Transverse colon (tissue), 4 donors: ENCODE measurements around the gene DGKZ.

ENCODE experiments used
- CTCF ChIP-seq, 5 experiments: fragments of 200-600 bp in 3 of 5; fragments of 450-650 bp in 2 of 5; sonication (generic) in 3 of 5; IDR thresholded peaks; 1 replicate in 2 of 5; 2 replicates in 3 of 5; pipeline ENCODE4 v1.5.1; 2016 to 2017; ENCODE audit warnings: antibody characterized with exemption in 5 of 5, inconsistent platforms in 3 of 5, mild to moderate bottlenecking in 2 of 5, moderate library complexity in 1 of 5
- POLR2A ChIP-seq: fragments of 450-650 bp; IDR thresholded peaks from one replicate; pipeline ENCODE4 v1.6.1; 2016; ENCODE audit warnings: antibody characterized with exemption, mild to moderate bottlenecking, moderate library complexity
- POLR2AphosphoS5 ChIP-seq, 3 donors: sonication (generic); formaldehyde crosslinking; IDR thresholded peaks; one replicate each; pipeline ENCODE4 v1.6.1; 2016; ENCODE audit warnings: antibody characterized with exemption in 3 of 3

- TF ChIP-seq CTCF (IDR thresholded peaks at IDR 0.05) (peak; percentile 40 to 56 (median 47)), POLR2A (no peak), POLR2AphosphoS5 (IDR thresholded peaks at IDR 0.05) (no peak)
These were observed 35.6 kb downstream of the DGKZ start for GRCh38 chr11:46382646-46383403.
